GM20000 (cell line): ENCODE data around the gene USP20.
A peak's percentile ranks its signal among the peaks of the same experiment; 100 is the strongest.

ENCODE experiments used
- DNase-seq: peaks from one replicate; pipeline ENCODE4 v3.0.0; 2012; ENCODE audit warnings: low spot score
- TF ChIP-seq, protein P1 (sequence below): IDR thresholded peaks from 2 replicates; pipeline ENCODE4 v1.5.1; 2012; ENCODE audit warnings: mild to moderate bottlenecking, control low read depth; ENCODE audit errors: extremely low read depth, missing control alignments

Gene USP20

DNA sequence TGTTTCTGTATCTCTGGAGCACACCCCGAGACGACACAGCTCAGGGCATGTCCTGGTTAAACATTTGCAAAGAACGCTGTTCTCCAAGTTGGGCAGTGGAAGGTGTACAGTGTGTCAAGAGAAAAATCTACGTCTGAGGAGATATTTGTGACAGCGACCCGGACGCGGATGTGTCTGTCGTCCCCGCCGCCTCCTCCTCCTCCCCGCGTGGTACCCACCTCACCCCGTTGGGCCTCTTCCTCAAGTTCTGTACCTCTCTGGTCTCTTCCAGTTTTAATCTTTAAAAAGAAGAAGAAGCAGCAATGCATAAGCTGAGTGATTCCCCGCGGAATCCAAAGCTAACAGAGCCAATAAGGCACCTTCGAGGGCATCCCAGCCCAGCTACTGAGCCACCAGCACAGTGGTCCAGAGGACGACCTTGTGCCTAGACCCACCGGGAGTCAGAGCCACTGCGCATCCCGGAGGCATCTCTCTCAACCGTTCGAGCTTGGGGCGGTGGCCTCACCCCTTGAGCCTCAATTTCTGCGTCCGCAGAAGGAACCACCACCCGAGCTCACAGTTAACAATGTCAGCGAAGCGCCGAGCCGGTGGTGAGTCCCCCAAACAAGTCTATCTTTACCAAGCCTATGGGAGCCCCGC lies 650 bp upstream of the USP20 start:
- TF ChIP-seq, protein P1, sequence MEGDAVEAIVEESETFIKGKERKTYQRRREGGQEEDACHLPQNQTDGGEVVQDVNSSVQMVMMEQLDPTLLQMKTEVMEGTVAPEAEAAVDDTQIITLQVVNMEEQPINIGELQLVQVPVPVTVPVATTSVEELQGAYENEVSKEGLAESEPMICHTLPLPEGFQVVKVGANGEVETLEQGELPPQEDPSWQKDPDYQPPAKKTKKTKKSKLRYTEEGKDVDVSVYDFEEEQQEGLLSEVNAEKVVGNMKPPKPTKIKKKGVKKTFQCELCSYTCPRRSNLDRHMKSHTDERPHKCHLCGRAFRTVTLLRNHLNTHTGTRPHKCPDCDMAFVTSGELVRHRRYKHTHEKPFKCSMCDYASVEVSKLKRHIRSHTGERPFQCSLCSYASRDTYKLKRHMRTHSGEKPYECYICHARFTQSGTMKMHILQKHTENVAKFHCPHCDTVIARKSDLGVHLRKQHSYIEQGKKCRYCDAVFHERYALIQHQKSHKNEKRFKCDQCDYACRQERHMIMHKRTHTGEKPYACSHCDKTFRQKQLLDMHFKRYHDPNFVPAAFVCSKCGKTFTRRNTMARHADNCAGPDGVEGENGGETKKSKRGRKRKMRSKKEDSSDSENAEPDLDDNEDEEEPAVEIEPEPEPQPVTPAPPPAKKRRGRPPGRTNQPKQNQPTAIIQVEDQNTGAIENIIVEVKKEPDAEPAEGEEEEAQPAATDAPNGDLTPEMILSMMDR, result no peak
- no peak for DNase-seq

DNA sequence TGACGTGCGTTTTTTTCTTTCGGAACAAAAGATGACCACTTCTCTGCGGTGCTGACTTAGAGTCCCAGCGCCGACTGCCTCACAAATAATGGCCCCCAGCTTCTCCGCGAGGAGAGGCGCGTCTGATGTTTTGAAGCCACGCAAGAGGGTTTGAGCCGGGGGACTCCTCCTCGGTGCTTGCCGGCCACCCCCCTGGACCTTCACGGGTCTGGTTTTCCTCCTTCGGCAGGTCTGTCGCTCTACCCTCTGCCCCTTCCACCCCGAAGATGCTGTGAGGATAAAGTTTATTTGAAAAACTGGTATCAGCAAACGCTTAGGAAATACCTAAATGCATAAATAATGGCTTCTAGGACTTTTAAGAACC lies 584 bp downstream of the USP20 start:
- TF ChIP-seq, protein P1, result no peak
- DNase-seq, result no peak

DNA sequence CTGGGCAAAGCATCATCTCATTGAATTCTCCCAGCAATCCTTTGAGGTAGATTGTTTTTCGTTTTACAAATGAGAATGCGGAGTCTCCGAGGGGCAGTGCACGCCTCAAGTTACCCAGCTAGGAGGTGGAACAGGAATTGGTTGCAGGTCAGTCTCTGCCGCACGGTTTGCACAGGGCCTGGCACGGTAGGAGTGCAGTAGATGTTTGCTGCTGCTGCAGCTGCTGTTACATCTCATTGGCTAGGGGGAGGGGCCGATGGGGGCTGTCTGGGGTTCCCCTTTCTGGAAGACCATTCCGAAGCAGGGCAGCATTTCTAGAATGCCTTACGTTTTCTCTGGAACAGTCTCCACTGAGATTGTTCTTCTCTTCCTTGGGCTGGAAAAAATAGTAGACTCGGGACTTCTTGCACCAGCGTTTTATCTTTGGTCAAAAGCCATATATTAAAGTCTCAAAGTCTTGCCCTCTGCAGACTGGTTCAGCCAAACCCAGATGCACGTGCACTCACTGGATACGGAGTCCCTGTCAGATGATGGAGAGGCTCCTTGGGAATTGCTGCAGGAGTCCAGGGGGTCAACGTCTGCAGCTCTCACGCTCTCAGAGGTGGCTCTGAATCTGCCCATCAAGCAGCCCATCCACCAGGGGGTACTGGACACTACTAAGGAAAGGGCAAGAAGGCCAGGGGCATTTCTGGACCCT lies 1.2 kb downstream of the USP20 start:
- TF ChIP-seq, protein P1, result no peak
- DNase-seq, result peak; percentile 36

DNA sequence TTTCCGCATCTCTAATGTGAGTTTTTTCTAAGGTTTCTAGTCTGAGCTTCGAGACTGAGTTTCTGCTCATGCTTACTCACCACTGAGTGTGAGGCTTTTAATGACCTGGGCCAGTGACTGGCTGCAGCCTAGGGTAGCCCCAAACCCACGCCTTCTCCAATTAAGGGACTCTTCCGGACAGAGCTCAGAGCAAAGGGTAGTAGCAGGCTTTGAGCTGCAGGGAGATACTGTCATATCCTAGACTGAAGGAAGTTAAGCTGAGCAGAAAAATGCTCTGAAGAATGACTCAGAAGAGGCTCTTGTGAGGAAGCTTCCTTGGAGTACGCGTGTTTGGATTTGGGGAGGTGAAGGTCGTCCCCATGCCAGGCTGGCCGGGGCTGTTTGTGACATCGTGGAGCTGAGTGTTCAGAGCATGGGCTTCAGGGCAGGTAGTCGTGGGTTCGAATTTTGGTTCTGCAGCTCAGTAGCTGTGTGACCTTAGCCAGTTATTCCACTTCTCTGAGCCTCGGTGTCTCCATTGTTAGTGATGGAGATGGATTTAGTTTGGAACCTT lies 3.5 kb downstream of the USP20 start:
- no peak for DNase-seq

DNA sequence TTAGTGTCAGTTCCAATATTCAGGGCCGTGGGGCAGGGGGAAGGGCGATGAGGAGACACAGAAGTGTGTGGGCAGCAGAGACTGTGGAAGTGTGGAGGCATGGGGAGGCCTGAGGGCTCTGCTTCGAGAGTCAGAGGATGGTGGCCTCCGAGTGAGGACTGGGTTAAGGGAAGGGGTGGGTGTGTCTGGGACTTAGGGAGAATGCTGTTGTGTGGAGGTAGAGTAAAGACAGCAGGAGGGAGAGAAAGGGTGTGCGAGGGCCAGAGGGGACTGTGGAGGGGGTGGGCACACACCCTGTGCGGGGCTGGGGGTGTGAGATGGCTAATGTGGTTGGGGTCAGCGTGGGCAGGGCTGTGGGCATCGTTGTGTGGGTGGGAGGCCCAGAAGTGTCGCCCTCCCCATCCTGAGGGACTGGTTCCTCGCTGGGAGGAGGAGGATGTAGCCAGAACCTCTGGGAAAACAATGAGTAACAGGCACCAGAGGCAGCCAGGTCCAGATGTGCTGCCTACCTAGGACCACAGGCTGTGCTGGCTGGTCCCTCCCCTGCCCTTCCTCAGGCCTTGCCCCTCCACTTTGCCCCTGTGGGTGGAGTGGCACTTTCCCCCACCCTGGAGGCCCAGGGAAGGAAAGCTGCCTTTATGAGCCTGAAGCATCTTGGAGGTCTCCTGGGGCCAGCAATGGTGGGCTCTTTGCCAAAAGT lies 4.2 kb downstream of the USP20 start:
- TF ChIP-seq, protein P1, result no peak
- no peak for DNase-seq

More for the DNA sequence above, 3.5 kb downstream of the USP20 start:
- TF ChIP-seq, protein P1, result no peak

DNA sequence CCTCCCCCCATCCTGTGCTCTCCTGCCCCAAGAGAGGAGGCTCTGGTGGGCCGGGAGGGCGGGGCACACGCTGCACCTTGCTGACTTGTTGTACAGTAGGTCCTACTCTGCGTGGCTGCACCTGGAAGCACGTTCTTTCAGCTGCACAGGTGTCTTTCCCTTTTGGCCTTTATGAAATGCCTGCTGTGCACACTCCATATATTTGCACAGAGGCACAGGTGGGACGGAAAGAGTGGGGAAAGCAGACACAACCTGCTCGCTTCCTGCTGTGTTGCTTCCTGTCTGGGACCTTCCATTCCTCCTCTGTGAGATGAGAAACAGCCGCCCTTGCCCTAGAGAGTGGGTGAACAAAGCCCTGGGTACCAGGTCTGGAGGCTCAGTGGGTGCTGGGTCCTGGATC lies 4.8 kb downstream of the USP20 start:
- no peak for DNase-seq
- TF ChIP-seq, protein P1, result no peak

DNA sequence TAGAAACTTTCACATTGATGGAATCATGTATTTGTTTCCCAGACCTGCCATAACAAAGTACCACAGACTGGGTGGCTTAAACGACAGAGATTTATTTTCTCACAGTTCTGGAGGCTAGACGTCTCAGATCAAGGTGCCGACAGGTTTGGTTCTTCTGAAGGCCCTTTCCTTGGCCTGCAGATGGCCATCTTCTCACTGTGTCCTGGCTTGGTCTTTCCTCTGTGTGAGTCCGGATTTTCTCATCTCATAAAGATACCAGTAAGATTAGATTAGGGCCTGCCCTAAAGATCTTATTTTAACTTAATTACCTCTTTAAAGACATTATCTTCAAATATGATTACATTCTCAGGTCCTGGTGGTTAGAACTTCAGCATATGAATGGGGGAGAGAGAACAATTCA lies 5.8 kb downstream of the USP20 start:
- TF ChIP-seq, protein P1, result no peak
- DNase-seq, result no peak
